NCI-H524 (cell line): ENCODE results near the gene TMED9.
"Not testable (repeated sequence)": the region's sequence is repeated elsewhere in the genome, so short reads cannot be mapped to it uniquely, and the experiment has no call there.

ENCODE experiments used
- DNase-seq, 2 experiments: peaks; one replicate each; lab custom pipeline; 2025; lab: John Stamatoyannopoulos, UW

The TMED9 gene

DNA sequence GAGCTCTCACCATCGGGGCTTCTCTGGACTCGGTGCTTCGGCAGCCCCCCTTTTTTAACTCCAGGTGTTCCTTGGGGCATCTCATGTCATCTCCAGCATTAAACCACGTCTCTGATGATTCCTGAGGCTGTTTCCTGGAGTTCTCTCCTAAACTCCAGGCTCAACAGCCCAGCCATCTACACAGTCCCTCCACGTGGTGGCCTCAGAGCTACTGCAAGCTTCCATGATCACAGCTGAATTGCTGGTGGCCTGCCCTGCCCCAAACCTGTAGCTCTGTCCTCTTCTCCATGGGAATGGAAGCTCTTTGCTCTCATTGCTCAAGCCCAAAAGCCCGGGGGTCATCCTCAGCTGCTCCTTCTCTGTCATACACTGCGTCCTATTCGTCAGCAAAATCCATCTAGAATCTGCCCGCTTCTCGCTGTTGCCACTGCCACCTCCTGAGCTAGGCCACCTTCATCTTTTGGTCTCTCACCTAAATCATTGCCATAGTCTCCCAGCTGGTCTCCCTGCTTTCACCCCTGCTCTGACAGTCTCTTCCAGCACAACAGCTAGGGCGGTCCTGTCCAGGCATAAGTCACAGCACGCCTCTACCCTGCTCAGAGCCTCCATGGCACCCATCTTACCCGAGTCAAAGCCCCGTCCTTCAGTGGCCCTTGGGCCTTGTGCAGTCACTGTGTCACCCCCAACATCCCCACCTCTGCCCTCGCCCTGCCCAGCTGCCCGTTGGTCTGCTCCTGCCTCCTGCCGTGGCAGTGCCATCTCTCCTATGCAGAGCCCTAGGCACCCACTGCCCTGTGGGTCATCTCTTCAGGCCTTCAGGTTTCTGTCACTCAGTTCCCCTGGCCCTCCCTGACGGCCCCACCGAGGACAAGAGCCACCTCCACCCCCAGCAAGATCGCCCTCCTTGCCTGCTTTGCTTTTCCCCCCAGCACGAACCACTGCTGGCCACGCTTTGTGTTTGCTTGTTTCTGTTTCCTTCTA is 14.4 kb downstream of the TMED9 start:
- no peak for DNase-seq

DNA sequence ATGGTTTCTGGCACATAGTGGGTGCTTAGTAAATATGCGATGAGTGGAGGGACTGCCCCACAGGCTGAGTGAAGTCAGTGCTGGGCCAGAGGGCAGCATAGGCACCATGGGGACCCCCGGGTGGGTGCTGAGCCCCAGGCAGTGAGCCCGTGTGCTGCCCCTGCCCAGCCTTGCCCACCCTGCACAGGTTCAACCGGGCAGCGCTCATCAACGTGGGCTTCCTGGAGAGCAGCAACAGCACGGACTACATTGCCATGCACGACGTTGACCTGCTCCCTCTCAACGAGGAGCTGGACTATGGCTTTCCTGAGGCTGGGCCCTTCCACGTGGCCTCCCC is 15.1 kb downstream of the TMED9 start:
- DNase-seq = no peak

DNA sequence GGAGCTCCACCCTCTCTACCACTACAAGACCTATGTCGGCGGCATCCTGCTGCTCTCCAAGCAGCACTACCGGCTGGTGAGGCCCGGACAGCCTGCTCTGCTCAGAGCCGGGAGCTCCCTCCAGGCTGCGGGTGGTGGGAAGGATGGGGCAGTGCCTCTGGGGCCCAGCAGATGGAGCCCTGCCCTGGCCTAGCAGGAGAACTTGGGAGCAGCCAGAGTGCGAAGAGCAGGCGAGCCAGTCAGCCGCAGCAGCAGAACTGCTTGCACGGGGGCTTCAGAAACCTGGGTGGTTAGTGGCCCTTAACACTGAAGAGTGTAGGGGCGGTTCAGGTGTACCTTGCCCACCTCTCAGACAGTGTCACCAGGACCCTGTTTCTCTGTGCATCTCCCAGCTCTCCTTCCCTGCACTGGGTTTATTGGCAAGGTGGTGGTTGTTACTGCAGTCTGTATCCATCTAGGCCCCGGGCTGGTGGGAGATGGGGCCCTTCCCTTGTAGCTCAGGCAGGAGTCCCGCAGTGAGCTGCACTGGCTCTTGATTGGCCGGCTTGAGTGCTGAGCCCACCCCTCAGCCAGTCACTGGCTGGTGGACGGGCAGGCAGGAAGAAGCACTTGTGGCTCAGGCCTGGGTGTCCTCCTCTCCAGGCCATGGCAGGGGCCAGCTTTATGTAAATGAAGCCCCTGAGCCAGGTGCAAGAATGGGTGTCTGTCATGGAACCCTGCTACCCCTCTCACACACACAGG is 15.6 kb downstream of the TMED9 start:
- DNase-seq = peak; percentile 24 to 65

DNA sequence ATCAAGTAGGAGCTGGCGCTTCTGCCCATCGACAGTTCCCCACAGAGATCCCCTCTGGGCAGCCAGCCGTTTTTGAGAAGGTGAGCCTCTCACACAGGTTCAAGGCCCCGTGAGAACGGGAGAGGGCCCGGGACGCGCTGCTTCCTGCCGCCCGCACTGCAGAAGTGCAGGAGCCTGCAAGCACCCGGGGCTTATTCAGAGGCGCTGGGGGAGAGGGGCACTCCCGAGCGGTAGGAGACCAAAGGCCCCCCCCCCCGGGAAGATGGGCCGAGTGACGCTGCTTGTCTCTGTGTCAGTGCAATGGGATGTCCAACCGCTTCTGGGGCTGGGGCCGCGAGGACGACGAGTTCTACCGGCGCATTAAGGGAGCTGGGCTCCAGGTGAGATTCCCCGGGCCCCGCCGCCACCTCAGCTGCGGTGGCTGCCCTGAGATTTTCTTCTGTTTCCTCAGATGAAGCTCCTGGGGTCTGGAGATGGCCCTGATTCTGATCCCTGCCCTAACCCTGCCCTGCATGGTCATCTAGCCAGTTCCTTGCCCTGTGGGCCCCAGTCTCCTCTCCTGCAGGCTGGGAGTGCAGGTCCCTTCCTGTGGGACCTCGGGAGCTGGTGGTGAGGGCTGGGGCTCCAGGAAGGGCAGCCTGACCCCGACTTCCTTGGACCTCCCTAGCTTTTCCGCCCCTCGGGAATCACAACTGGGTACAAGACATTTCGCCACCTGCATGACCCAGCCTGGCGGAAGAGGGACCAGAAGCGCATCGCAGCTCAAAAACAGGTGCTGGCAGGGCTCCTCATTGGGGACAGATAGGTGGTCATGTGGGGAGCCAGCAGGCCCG is 16.5 kb downstream of the TMED9 start:
- DNase-seq = no peak

DNA sequence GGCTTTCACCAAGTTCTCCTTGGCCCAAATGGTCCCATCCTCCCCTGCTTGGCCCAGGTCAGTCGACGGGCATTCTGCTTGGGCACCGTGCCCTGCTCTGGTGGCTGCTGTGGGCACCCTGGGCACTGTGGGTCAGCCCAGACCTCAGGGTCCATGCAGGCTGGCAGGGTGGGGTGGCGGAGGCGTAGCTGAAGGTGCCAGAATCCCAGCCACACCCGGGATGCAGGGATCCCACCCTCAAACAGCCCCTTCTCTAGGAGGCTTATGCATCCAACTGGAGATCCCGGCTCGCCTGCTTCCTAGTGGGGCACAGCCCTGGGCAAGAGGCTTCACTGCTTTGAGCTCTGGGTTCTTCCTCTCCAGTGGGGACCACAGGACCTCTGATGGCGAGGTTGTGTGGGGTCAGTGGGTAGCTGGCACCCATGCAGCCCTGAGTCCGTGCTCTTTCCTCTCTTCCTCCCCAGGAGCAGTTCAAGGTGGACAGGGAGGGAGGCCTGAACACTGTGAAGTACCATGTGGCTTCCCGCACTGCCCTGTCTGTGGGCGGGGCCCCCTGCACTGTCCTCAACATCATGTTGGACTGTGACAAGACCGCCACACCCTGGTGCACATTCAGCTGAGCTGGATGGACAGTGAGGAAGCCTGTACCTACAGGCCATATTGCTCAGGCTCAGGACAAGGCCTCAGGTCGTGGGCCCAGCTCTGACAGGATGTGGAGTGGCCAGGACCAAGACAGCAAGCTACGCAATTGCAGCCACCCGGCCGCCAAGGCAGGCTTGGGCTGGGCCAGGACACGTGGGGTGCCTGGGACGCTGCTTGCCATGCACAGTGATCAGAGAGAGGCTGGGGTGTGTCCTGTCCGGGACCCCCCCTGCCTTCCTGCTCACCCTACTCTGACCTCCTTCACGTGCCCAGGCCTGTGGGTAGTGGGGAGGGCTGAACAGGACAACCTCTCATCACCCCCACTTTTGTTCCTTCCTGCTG is 17.4 kb downstream of the TMED9 start:
- DNase-seq = no peak

DNA sequence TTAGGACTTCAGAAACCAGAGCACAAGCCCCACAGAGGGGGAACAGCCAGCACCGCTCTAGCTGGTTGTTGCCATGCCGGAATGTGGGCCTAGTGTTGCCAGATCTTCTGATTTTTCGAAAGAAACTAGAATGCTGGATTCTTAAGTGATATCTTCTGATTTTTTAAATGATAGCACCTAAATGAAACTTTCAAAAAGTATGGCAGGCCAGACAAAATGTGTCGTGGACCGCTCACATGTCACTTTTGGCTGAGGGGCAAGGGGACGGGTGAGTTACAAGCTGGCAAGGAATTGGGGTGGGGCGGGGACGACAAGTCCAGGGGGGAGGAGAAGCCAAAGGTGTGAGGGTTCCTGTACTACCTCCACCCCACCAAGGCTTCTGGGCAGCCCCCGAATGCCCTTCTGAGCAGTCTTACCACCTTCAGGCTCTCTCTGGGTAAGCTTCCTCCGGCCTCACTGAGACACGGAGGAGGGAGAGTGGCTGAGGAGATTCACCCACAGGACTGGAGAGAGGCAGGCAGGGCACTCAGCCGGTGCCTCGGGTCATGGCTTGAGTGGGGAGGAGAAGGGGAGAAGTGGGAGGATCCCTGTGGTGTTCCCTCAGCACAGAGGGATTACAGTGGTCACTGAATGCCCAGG is 18.2 kb downstream of the TMED9 start:
- no peak for DNase-seq

DNA sequence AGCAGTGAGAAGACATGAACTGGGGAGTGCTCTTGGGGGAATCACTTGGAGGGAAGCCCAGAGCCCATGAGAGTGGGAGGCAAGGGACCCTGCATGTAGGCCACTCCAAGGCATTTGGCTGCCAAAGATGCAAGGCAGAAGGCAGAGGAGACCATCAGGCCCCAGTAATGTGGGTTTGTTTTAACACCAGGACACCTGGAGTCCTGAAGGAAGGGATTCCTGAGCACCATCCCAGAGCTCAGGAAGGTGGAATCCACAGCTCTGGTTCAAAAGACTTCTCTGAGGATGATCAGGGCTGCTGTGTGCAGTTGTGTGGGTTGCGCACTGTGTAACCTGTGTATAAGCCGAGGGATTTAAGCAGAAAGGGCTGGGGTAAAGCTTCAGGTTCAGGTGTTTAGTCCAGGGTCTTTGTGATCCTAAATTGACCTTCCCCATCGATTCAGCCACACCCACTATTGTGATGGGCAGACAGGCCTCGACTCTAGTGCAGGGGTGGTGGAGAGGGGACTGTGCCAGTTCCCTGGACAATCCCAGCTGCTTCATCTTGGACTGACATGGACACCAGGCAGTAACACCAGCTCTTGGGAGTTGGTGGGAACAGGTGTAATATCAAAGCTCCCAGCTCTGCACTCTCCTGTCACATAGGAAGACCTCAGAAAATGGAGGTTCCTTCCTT is 18.9 kb downstream of the TMED9 start:
- no peak for DNase-seq

DNA sequence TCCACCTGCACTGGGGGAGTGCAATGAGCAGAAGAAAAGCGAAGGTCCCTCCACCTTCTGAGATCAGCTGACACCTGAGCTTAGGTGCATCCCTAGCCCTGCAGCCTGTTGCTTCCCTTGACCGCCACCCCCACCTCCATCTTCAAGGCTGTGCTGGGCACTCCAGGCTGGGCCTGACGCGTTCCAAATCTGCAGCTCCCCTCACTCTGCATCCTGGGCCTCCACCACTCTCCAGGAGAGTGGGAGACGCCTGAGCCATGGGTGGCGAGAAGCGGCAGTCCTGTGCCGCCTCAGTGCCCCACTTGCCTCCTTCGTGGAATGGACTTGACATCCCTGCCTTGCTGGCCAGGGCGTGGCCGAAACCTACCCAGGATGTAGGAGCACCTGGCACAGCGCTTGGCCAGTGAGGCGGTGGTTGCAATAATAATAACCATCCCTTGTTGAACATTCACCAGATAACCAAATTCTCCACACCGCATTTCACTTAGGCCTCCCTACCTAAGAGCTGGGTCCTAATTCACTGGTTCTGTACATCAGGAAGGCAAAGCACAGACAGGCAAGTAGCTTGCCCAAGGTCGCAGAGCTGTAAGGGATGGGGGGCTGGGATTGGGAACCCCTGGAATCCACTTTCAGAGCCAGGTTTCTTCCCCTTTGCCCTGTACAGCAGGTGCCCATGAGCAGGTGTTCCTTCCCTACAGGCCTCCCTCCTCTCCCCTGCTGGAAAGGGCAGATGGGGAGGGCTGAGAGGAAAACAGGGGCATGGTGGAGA is 19.6 kb downstream of the TMED9 start:
- no peak for DNase-seq

DNA sequence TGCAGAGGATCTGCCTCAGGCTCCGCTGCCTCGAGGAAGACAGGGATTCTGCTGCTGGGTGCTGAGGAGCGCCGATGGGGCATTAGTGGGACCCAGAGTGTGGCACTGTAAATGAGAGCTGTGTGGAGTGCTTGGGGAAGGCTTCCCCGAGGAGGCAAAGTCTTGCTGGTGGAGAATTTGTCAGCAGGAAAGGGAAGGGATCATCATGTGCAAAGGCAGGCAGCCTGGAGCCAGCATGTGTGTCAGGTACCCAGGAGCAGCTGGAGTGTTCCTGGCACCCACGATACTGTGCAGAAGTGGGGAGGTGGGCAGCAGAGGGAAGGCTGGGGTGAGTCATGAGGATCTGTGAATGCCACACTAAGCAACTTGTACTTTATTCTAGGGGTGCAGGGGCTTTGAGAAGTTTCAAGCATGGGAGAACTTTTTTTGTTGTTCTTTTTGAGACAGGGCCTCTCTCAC is 20.2 kb downstream of the TMED9 start:
- no peak for DNase-seq

DNA sequence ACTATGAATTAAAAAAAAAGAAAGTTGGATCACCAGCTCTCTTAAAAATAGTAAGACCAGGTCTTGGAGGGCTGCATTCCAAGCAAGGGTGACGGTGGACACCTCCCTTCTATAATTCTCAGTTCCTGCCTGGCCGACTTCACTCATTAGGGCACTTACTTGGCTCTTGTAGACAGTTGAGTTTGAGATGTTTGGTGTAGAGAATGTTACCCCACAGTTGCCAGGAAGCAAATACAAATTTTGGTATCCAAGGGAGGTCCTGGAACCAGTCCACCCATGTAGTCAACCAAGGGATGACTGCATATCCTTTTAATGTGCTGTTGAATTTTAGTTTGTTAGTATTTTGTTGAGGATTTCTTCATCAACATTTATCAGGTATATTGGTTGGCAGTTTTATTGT is 28.6 kb downstream of the TMED9 start:
- DNase-seq = no peak

DNA sequence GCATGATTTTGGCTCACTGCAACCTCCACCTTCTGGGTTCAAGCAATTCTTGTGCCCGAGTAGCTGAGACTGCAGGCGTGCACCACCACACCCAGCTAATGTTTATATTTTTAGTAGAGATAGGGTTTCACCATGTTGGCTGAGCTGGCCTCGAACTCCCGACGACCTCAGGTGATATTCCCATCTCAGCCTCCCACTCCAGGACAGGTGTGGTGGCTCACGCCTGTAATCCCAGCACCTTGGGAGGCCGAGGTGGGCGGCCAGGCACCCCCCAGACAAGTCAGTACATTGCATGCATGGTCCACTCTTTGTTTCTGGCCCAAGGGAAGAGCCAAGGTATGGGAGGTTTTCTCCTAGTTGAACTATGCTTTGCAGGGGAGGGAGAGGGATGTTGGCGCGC is 32.2 kb downstream of the TMED9 start:
- not testable (repeated sequence) for DNase-seq

DNA sequence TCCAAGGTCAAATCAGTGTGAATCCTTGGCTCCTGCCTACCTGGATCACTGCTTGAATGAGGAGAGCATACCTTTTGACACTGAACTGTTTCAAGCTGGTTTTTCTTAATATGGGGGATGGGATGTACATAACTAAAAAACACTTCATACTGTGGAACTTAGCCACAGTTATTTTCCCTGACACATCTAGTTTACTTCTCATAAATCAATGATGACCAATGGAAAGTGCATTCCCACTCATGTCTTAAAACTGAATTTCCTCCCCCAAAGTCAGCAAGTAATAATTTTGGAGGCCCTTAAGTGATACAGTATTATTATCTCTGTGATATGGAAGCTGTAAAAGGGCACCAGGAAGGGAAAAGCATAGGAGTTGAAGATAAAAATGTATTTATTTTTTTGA is 38.2 kb downstream of the TMED9 start:
- DNase-seq = not testable (repeated sequence)

DNA sequence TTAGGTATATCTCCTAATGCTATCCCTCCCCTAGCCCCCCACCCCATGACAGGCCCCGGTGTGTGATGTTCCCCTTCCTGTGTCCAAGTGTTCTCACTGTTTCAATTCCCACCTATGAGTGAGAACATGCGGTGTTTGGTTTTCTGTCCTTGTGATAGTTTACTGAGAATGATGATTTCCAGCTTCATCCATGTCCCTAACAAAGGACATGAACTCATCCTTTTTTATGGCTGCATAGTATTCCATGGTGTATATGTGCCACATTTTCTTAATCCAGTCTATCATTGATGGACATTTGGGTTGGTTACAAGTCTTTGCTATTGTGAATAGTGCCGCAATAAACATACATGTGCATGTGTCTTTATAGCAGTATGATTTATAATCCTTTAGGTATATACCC is 42.9 kb downstream of the TMED9 start:
- DNase-seq = not testable (repeated sequence)

DNA sequence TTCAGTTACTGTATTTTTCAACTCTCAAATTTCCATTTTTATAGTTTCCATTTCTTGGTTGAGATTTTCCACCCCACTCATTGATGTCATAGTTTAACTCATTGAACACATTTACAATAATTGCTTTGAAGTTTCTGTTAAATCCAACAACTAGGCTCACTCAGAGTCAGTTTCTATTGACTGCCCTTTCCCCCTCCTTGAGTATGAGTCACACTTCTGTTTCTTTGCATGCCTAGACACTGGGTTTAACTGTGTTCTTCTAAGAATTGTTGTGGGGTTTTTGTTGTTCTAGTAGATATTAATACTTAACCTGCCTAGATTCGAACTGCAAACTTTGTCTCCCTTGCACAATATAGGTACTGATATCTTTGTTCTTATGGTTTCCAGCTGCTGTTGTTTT is 53.5 kb downstream of the TMED9 start:
- not testable (repeated sequence) for DNase-seq
